ENCODE measurements around the gene CDH4. TPM values are rescaled to one million over a fixed set of nuclear protein-coding genes. Genes with fewer than 3 reads are reported as not detected.

Gene CDH4
- total RNA-seq, 6 donors from 2014 or later = 0.20 to 1.0 (median 0.40) TPM; not detected in 1

DNA sequence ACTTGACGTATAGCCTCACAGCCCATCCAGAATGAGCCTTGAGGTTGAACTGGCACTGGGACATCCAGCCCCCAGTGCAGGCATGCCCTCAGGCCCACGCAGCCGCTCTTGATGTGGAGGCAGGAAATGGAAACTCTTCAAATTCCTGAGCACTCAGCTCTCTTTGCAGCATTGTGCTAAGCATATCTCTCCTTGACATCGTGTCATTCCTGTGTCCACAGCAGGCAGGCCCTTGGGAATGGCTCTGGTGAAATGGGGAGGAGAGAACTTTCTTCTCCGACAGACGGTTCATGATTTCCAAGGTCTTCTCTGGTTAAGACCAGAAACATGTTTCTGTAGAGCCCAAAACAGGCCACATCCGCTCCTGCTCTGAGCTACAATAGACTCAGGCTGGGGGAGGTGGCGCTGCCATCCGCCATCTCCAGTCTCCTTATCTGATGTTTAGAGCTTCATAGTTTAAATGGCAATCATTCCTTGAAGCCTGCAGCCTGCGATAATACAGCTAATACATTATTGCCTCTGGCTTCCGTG is 248.8 kb downstream of the CDH4 start:
- H3K9me3 ChIP-seq = no peaks in the 10 kb centered on the region
- no peak overlapping the region for H3K27ac ChIP-seq
- ATAC-seq (ENCODE audit: low FRiP score in 2 of 2) = no peak
- WGBS, 2 donors = 36 to 42% methylated on average over 10 to 11 of the region's 11 CpGs
- no peaks in the 10 kb centered on the region for H3K27me3 ChIP-seq
- H3K4me1 ChIP-seq = no peaks in the 10 kb centered on the region
- no peaks in the 10 kb centered on the region for H3K36me3 ChIP-seq
- no peak for TF ChIP-seq POLR2A (IDR thresholded peaks at IDR 0.05)
- TF ChIP-seq EP300 (IDR thresholded peaks at IDR 0.05) = no peak
- TF ChIP-seq POLR2AphosphoS5 (IDR thresholded peaks at IDR 0.05) = no peak
- TF ChIP-seq, protein P1, sequence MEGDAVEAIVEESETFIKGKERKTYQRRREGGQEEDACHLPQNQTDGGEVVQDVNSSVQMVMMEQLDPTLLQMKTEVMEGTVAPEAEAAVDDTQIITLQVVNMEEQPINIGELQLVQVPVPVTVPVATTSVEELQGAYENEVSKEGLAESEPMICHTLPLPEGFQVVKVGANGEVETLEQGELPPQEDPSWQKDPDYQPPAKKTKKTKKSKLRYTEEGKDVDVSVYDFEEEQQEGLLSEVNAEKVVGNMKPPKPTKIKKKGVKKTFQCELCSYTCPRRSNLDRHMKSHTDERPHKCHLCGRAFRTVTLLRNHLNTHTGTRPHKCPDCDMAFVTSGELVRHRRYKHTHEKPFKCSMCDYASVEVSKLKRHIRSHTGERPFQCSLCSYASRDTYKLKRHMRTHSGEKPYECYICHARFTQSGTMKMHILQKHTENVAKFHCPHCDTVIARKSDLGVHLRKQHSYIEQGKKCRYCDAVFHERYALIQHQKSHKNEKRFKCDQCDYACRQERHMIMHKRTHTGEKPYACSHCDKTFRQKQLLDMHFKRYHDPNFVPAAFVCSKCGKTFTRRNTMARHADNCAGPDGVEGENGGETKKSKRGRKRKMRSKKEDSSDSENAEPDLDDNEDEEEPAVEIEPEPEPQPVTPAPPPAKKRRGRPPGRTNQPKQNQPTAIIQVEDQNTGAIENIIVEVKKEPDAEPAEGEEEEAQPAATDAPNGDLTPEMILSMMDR (IDR thresholded peaks at IDR 0.05) = no peak
- no peak overlapping the region for H3K4me3 ChIP-seq
- no peak for DNase-seq

DNA sequence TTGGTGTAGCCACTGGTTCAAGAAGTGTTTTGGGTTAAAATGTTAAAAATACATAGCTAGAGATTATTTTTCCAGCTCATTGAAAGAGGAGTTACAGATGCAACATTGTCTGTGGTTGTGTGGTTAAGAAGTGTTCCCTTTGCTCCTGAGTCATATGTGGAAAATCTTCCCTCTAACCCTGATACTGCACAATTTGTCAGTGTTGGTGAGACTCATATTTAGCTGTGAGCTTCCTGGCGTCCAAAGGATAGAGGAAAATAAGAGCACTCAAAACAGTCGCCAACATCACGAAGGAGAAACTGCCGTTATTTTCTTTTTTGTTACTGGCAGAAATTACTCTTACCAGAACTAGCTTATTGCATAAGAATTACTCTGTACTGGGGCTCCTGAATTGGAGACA is 250.4 kb downstream of the CDH4 start:
- WGBS, 2 donors = 86 to 95% methylated on average over 4 of the region's 4 CpGs
- no peak for ATAC-seq (ENCODE audit: low FRiP score in 2 of 2)
- H3K9me3 ChIP-seq = no peaks in the 10 kb centered on the region
- H3K4me3 ChIP-seq = no peak overlapping the region
- no peaks in the 10 kb centered on the region for H3K36me3 ChIP-seq
- H3K4me1 ChIP-seq = no peaks in the 10 kb centered on the region
- TF ChIP-seq POLR2A (IDR thresholded peaks at IDR 0.05) (no peak), EP300 (IDR thresholded peaks at IDR 0.05) (no peak), POLR2AphosphoS5 (IDR thresholded peaks at IDR 0.05) (no peak)
- TF ChIP-seq, protein P1 (IDR thresholded peaks at IDR 0.05) = no peak
- H3K27ac ChIP-seq = no peak overlapping the region
- H3K27me3 ChIP-seq = no peaks in the 10 kb centered on the region
- no peak for DNase-seq

DNA sequence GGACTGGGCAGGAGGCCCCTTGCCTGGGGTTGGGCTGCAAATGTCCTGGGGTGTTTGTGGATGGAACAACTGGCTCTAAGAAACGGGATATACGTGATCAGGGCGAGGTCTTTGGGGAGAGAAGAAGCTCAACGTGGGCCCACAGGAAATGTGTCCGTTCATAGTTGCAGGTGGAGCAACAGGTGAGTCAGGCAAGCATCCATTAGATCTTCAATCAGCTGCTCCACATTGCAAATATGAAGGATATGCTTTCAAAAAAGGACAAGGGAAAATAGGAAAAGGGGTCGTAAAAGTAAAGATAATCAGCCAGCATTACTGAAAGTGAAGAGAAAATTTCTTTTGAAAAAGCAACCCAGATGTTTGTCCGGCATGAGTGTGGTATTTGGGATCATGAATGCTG is 251.0 kb downstream of the CDH4 start:
- WGBS, 2 donors = 72 to 78% methylated on average over 7 of the region's 7 CpGs
- Histone ChIP-seq H3K4me3 (no peak overlapping the region), H3K27ac (no peak overlapping the region), H3K9me3 (no peaks in the 10 kb centered on the region), H3K36me3 (no peaks in the 10 kb centered on the region), H3K4me1 (no peaks in the 10 kb centered on the region), H3K27me3 (no peaks in the 10 kb centered on the region)
- no peak for DNase-seq
- TF ChIP-seq POLR2A (IDR thresholded peaks at IDR 0.05) (no peak), POLR2AphosphoS5 (IDR thresholded peaks at IDR 0.05) (no peak), EP300 (IDR thresholded peaks at IDR 0.05) (no peak)
- TF ChIP-seq, protein P1 (IDR thresholded peaks at IDR 0.05) = no peak
- no peak for ATAC-seq (ENCODE audit: low FRiP score in 2 of 2)

DNA sequence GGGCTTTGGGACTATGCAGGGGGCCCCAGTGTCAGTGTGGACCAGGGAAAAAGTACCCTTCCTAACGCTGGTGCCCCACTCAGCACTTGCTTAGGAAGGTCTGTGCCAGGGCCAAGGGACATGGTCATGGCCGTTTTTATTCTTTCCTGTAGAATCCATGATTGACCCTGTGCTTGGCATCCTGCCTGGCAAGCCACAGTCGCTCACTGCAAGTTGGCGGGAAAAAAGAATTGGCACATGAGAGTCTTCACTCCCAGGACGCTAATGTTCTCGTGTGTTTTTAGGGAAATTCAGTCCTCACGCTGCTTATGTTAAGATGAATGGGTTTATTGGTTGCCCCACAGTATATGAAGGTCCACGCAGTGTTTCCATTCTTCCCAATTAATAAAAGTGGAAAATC is 253.4 kb downstream of the CDH4 start:
- 75 to 81% methylated on average over 8 of the region's 8 CpGs for WGBS, 2 donors
- no peak overlapping the region for H3K27ac ChIP-seq
- DNase-seq = no peak
- no peaks in the 10 kb centered on the region for H3K9me3 ChIP-seq
- H3K4me1 ChIP-seq = no peaks in the 10 kb centered on the region
- H3K36me3 ChIP-seq = no peaks in the 10 kb centered on the region
- TF ChIP-seq, protein P1 (IDR thresholded peaks at IDR 0.05) = no peak
- no peak for TF ChIP-seq POLR2AphosphoS5 (IDR thresholded peaks at IDR 0.05)
- no peak for TF ChIP-seq POLR2A (IDR thresholded peaks at IDR 0.05)
- TF ChIP-seq EP300 (IDR thresholded peaks at IDR 0.05) = no peak
- no peak overlapping the region for H3K4me3 ChIP-seq
- ATAC-seq (ENCODE audit: low FRiP score in 2 of 2) = no peak
- H3K27me3 ChIP-seq = no peaks in the 10 kb centered on the region

DNA sequence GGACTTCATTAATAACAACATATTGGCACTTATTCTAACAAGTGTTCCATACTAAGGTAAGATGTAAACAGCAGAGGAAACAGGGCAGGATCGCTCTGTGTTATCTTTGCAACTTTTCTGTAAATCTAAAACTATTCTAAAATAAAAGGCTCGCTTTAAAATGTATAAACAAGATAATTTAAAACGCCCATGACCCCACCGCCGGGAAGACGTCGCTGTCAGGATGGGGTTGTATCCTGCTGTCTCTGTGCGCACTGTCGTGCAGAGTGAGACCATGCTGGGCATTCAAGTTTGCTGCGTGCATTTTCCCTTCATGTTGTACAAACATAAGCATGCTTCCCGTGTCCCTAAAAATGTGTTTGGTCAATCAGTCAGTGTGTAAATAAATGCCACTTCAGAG is 255.7 kb downstream of the CDH4 start:
- no peak overlapping the region for H3K4me3 ChIP-seq
- H3K9me3 ChIP-seq = no peaks in the 10 kb centered on the region
- DNase-seq = no peak
- H3K27ac ChIP-seq = no peak overlapping the region
- TF ChIP-seq EP300 (IDR thresholded peaks at IDR 0.05) (no peak), POLR2A (IDR thresholded peaks at IDR 0.05) (no peak), POLR2AphosphoS5 (IDR thresholded peaks at IDR 0.05) (no peak)
- TF ChIP-seq, protein P1 (IDR thresholded peaks at IDR 0.05) = no peak
- no peaks in the 10 kb centered on the region for H3K27me3 ChIP-seq
- H3K36me3 ChIP-seq = no peaks in the 10 kb centered on the region
- ATAC-seq (ENCODE audit: low FRiP score in 2 of 2) = no peak
- H3K4me1 ChIP-seq = no peaks in the 10 kb centered on the region
- 67 to 75% methylated on average over 11 of the region's 11 CpGs for WGBS, 2 donors

All from upper lobe of left lung (tissue), 6 donors.